Kidney (tissue), 14 donors: Measurements from ENCODE around the gene GRIFIN. TPM values are rescaled to one million over a fixed set of nuclear protein-coding genes. Genes with fewer than 3 reads are reported as not detected.

ENCODE experiments used
- DNase-seq, 5 donors: peaks; one replicate each; pipeline ENCODE4 v3.0.0-alpha.2; 2013 to 2020
- FAIRE-seq: peaks from 2 replicates; lab custom pipeline; 2012; peaks lifted over from hg19 to GRCh38; lab: Jason Lieb, UNC
- H3K27ac ChIP-seq, 2 donors: one replicate each; pipeline ENCODE4 v1.7.0; 2013; ENCODE audit warnings: low read depth in 2 of 2, low read length in 2 of 2, inconsistent platforms in 1 of 2
- H3K27me3 ChIP-seq: one replicate; pipeline ENCODE4 v1.7.1; 2013; ENCODE audit warnings: low read length, inconsistent platforms; ENCODE audit not compliant: control insufficient read depth, insufficient read depth
- H3K36me3 ChIP-seq, 3 donors: one replicate each; pipeline versions ENCODE4 v1.7.0 to v1.7.1; 2013; ENCODE audit warnings: low read length in 3 of 3, control low read depth in 1 of 3, inconsistent platforms in 1 of 3; ENCODE audit not compliant: insufficient read depth in 3 of 3, control insufficient read depth in 2 of 3
- H3K4me1 ChIP-seq, 3 donors: one replicate each; pipeline versions ENCODE4 v1.7.0 to v1.7.1; 2013; ENCODE audit warnings: low read length in 3 of 3, inconsistent platforms in 1 of 3, low read depth in 1 of 3; ENCODE audit not compliant: control insufficient read depth in 2 of 3, insufficient read depth in 2 of 3
- H3K4me3 ChIP-seq, 3 donors: one replicate each; pipeline versions ENCODE4 v1.7.0 to v1.8.1; 2013; ENCODE audit warnings: low read length in 3 of 3, control low read depth in 1 of 3, inconsistent platforms in 1 of 3
- H3K9ac ChIP-seq, 3 donors: one replicate each; pipeline versions ENCODE4 v1.7.0 to v1.7.1; 2013; ENCODE audit warnings: low read length in 3 of 3, control low read depth in 1 of 3, inconsistent platforms in 1 of 3
- H3K9me3 ChIP-seq, 3 donors: one replicate each; pipeline versions ENCODE4 v1.7.0 to v1.7.1; 2013; ENCODE audit warnings: low read length in 3 of 3, control low read depth in 1 of 3, inconsistent platforms in 1 of 3; ENCODE audit not compliant: control insufficient read depth in 2 of 3, insufficient read depth in 1 of 3
- intact Hi-C: fragments of 100-400 bp; cut with DNase I; formaldehyde crosslinking; loops from one replicate; pipeline ENCODE4 v1.11.1; 2022
- polyA plus RNA-seq: library from polyadenylated mRNA; stranded (reverse); fragments of 350-450 nt; fragmentation: Illumina TruSeq; extraction: RNeasy Lipid Tissue Mini Kit (QIAGEN cat#74804); gene quantifications from one replicate; pipeline ENCODE4 v1.2.3, GENCODE V29; 2014; ENCODE audit warnings: low read depth, low replicate concordance; ENCODE audit not compliant: insufficient read depth
- total RNA-seq: library from RNA; stranded (reverse); fragmentation: NEBNext Ultra II Directional; extraction: Animal tissue kit (Norgen Biotek cat#: 25700); gene quantifications from one replicate; pipeline ENCODE4 v1.2.1, GENCODE V29; 2021
- TF ChIP-seq, protein P1 (sequence below): IDR thresholded peaks from 3 replicates; pipeline ENCODE4 v1.5.1; 2012; ENCODE audit warnings: mild to moderate bottlenecking, moderate library complexity, borderline replicate concordance; ENCODE audit not compliant: insufficient read depth; ENCODE audit errors: extremely low read depth
- donor health status: control.
- donor health status: control.
- donor health status: control.
- donor health status: control.
- donor health status: control.
- donor health status: DM: yes; HTN: yes; CAD: no.
- donor health status: Normal renal cell carcinoma (clear cell type).

The GRIFIN gene
- total and polyA plus RNA-seq, 2 donors from 2014 or later = not detected

DNA sequence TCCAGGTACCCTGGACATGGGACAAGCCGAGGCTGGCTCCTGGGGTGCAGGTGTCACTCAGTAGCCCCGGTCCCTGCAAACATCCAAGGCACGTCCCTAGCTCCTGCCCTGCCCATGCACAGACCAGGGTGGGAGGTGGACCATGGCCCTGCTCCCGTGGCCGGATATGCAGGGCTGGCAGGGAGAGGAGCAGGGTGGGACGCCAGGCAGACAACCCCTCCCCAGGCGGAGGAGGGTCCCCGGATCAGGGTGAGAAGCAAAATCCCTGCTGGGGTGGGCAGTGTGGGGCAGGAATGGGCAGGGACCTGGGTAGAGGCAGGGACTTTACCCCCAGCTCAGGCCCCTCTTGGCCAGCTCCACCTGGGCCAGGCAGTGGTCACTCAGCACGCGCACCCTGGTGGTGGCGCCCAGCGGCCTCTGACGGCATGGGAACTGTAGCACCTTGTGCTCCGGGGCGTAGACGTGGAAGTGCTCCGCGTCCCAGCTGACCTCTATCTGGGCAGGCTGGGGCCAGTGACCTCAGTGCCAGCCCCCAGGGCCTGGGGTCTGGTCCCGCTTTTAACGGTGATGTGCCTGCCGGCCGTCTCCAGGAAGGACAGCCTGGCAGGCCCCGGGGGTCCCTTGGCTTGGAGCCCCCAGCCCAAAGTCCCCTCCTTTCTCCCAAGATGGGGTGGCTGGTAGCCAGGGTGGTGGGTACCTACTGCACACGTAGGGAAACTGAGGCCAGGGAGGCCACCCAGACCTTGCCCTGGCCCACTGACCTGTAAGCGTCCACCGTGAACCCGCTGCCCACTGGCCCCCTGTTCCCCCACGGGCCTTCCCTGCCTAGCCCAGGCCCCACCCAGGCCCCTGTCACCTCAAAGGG lies 1.2 kb downstream of the GRIFIN start:
- H3K27ac ChIP-seq = no peak overlapping the region
- H3K9ac ChIP-seq = no peak overlapping the region
- H3K4me3 ChIP-seq = no peak overlapping the region
- H3K27me3 ChIP-seq = no peaks in the 10 kb centered on the region
- H3K9me3 ChIP-seq = no peaks in the 10 kb centered on the region
- intact Hi-C loops = no loop called here
- peaks cover 0 to 10% (median 0%) of the 10 kb centered on the region in 3 donors for H3K4me1 ChIP-seq
- no peaks in the 10 kb centered on the region for H3K36me3 ChIP-seq
- TF ChIP-seq, protein P1, sequence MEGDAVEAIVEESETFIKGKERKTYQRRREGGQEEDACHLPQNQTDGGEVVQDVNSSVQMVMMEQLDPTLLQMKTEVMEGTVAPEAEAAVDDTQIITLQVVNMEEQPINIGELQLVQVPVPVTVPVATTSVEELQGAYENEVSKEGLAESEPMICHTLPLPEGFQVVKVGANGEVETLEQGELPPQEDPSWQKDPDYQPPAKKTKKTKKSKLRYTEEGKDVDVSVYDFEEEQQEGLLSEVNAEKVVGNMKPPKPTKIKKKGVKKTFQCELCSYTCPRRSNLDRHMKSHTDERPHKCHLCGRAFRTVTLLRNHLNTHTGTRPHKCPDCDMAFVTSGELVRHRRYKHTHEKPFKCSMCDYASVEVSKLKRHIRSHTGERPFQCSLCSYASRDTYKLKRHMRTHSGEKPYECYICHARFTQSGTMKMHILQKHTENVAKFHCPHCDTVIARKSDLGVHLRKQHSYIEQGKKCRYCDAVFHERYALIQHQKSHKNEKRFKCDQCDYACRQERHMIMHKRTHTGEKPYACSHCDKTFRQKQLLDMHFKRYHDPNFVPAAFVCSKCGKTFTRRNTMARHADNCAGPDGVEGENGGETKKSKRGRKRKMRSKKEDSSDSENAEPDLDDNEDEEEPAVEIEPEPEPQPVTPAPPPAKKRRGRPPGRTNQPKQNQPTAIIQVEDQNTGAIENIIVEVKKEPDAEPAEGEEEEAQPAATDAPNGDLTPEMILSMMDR = no peak
- no peak for FAIRE-seq
- peak in 1 of 5 donors; percentile 72 for DNase-seq

DNA sequence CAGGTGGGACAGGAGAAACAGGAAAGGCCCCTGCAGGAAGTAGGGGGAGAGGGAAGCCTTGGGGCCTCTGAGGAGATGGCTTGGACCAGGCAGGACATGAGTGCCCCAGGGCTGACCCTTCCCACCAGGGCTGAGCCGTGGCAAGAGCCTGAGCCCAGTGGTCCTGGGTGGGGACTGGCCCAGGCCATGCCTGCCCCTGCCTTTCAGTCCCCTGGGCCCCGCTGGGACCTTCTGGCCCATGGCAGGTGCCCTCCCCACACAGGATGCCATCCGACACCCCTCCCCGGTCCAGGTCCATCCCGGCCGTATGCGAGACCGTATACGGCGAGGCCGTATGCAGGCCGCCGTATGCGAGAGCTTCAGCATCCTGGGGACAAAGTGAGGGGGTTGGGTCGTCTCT lies 2.0 kb downstream of the GRIFIN start:
- Histone ChIP-seq H3K9me3 (no peaks in the 10 kb centered on the region), H3K9ac (no peak overlapping the region), H3K27ac (no peak overlapping the region), H3K36me3 (no peaks in the 10 kb centered on the region), H3K4me1 (peaks cover 0 to 10% (median 0%) of the 10 kb centered on the region in 3 donors), H3K4me3 (no peak overlapping the region), H3K27me3 (no peaks in the 10 kb centered on the region)
- intact Hi-C loops = no loop called here
- DNase-seq (peak in 2 of 5 donors; percentile 45 to 63), FAIRE-seq (no peak)
- TF ChIP-seq, protein P1 = no peak

DNA sequence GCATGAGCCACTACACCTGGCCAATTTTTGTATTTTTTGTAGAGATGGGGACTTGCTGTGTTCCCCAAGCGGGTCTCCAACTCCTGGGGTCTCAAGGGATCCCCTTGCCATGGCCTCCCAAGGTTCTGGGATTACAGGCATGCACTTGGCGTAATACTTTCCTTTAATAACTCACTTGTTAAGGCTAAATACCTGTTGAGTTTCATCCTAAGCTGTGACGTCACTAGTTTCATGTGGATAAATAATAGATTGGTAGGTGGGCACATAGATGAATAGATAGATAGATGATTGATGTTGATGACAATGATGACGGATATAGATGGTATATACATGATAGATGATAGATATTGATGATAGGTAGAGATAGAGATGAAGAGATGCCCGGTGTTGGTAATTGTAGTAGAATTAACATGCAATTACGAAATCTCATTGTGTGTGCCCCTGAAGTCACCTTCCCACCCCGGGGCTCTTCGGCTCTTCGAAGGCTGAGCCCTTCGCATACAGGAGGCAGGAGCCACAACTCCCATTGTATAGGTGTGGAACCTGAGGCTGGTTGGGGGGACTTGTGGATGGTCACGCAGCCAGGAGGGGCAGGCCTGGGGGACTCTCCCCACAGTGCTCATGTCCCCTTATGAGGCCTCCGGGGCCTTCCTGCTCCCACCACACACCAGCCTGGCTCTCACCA lies 2.6 kb downstream of the GRIFIN start:
- no peak overlapping the region for H3K9ac ChIP-seq
- peaks cover 0 to 10% (median 0%) of the 10 kb centered on the region in 3 donors for H3K4me1 ChIP-seq
- FAIRE-seq (no peak), DNase-seq (peak in 1 of 5 donors; percentile 33)
- intact Hi-C loops = no loop called here
- H3K27me3 ChIP-seq = no peaks in the 10 kb centered on the region
- no peaks in the 10 kb centered on the region for H3K36me3 ChIP-seq
- H3K9me3 ChIP-seq = no peaks in the 10 kb centered on the region
- H3K27ac ChIP-seq = no peak overlapping the region
- H3K4me3 ChIP-seq = no peak overlapping the region
- TF ChIP-seq, protein P1 = no peak
